B cell (primary cell): ENCODE measurements around the gene YARS1. TPM values are rescaled to one million over a fixed set of nuclear protein-coding genes. Genes with fewer than 3 reads are reported as not detected.

Experiments used
- ATAC-seq: fragments of 200-7000 bp; cut with Tn5 transposase; one replicate; pipeline ENCODE4 v1.10.0; 2021; ENCODE audit warnings: low read depth, mild to moderate bottlenecking, moderate number of reproducible peaks, moderate library complexity
- CTCF ChIA-PET: fragments of 350-600 bp; sonication (Branson Sonifier 250); formaldehyde crosslinking; loops from one replicate; lab custom pipeline; 2021; ENCODE audit warnings: antibody characterized with exemption, inconsistent platforms; lab: Charles Lee
- POLR2A ChIA-PET: fragments of 350-600 bp; sonication (Branson Sonifier 250); formaldehyde crosslinking; loops from one replicate; lab custom pipeline; 2021; ENCODE audit warnings: antibody characterized with exemption; lab: Charles Lee
- DNase-seq: peaks from one replicate; pipeline ENCODE4 v3.0.0; 2013
- H2AFZ ChIP-seq: 2 replicates; pipeline ENCODE4 v1.6.1; 2012; ENCODE audit warnings: mild to moderate bottlenecking, low read depth, low read length; ENCODE audit not compliant: insufficient read depth, poor library complexity, severe bottlenecking
- H3K27ac ChIP-seq, 2 donors: 1 replicate in 1 of 2; 2 replicates in 1 of 2; pipeline ENCODE4 v1.5.1; 2012 to 2013; ENCODE audit warnings: low read length in 2 of 2, mild to moderate bottlenecking in 2 of 2, moderate library complexity in 1 of 2
- H3K27me3 ChIP-seq, 4 experiments: fragments of 200-600 bp in 1 of 4; sonication (generic) in 1 of 4; replicated peaks in 1 of 4; 1 replicate in 2 of 4; 2 replicates in 2 of 4; pipeline versions ENCODE4 v1.6.1 to v1.7.0; 2013 to 2016; ENCODE audit warnings: low read length in 3 of 4, mild to moderate bottlenecking in 2 of 4, mixed read lengths in 1 of 4, moderate library complexity in 1 of 4; ENCODE audit not compliant: insufficient read depth in 4 of 4, control insufficient read depth in 3 of 4; ENCODE audit errors: control extremely low read depth in 1 of 4
- H3K36me3 ChIP-seq, 2 experiments: replicated peaks in 1 of 2; 1 replicate in 1 of 2; 2 replicates in 1 of 2; pipeline versions ENCODE4 v1.6.1 to v1.7.1; 2013; ENCODE audit warnings: low read length in 1 of 2; ENCODE audit not compliant: insufficient read depth in 2 of 2, control insufficient read depth in 1 of 2; ENCODE audit errors: control extremely low read depth in 1 of 2, extremely low read depth in 1 of 2
- H3K4me1 ChIP-seq, 2 donors: fragments of 200-600 bp in 1 of 2; sonication (generic) in 1 of 2; 1 replicate in 1 of 2; 2 replicates in 1 of 2; pipeline versions ENCODE4 v1.5.1 to v1.6.1; 2013 to 2017; ENCODE audit warnings: low read length in 2 of 2; ENCODE audit not compliant: control insufficient read depth in 2 of 2, insufficient read depth in 2 of 2
- H3K4me2 ChIP-seq: replicated peaks from 2 replicates; pipeline ENCODE3; 2012; ENCODE audit warnings: mild to moderate bottlenecking, low read depth, low read length; ENCODE audit not compliant: poor library complexity, severe bottlenecking
- H3K4me3 ChIP-seq, 5 experiments: fragments of 200-600 bp in 1 of 5; sonication (generic) in 1 of 5; 1 replicate in 3 of 5; 2 replicates in 2 of 5; pipeline versions ENCODE4 v1.5.1 to v1.7.0; 2011 to 2016; ENCODE audit warnings: low read length in 4 of 5, mild to moderate bottlenecking in 4 of 5, low read depth in 2 of 5, control low read depth in 1 of 5, moderate library complexity in 1 of 5; ENCODE audit not compliant: insufficient read depth in 1 of 5; ENCODE audit errors: control extremely low read depth in 1 of 5, extremely low read depth in 1 of 5
- H3K79me2 ChIP-seq: fragments of 200-600 bp; sonication (generic); one replicate; pipeline ENCODE4 v1.6.0; 2016; ENCODE audit warnings: low read length; ENCODE audit not compliant: control insufficient read depth, insufficient read depth
- H3K9ac ChIP-seq: fragments of 200-600 bp; sonication (generic); 2 replicates; pipeline ENCODE4 v1.6.1; 2017; ENCODE audit warnings: mild to moderate bottlenecking, low read length, moderate library complexity
- H3K9me3 ChIP-seq, 3 donors: one replicate each; pipeline versions ENCODE4 v1.6.1 to v1.7.1; 2013; ENCODE audit warnings: low read length in 2 of 3; ENCODE audit not compliant: control insufficient read depth in 2 of 3, insufficient read depth in 1 of 3; ENCODE audit errors: control extremely low read depth in 1 of 3
- H4K20me1 ChIP-seq: 2 replicates; pipeline ENCODE4 v1.6.0; 2012; ENCODE audit warnings: mild to moderate bottlenecking, low read length; ENCODE audit not compliant: insufficient read depth, control insufficient read depth, poor library complexity, severe bottlenecking
- H3K27ac Mint-ChIP-seq: one replicate; pipeline ENCODE4 v1.8.0; 2021; ENCODE audit warnings: mixed read lengths
- H3K27me3 Mint-ChIP-seq: one replicate; pipeline ENCODE4 v1.8.0; 2021; ENCODE audit warnings: mixed read lengths
- H3K4me1 Mint-ChIP-seq: one replicate; pipeline ENCODE4 v1.8.0; 2021; ENCODE audit warnings: mixed read lengths
- H3K4me3 Mint-ChIP-seq: one replicate; pipeline ENCODE4 v1.8.0; 2021; ENCODE audit warnings: mixed read lengths
- H3K9me3 Mint-ChIP-seq: one replicate; pipeline ENCODE4 v1.8.0; 2022; ENCODE audit warnings: mixed read lengths; ENCODE audit not compliant: insufficient read depth
- EZH2 ChIP-seq: IDR thresholded peaks from 2 replicates; pipeline ENCODE4 v1.6.1; 2012; ENCODE audit warnings: borderline replicate concordance, low read depth, mild to moderate bottlenecking, moderate library complexity, low read length; ENCODE audit not compliant: insufficient read depth, poor library complexity, severe bottlenecking
- WGBS: methylation state at CpG from one replicate; pipeline ENCODE4 v1.1.5; 2013; ENCODE audit warnings: missing lambda C conversion rate; ENCODE audit not compliant: insufficient coverage; 5-methylcytosine and 5-hydroxymethylcytosine counted together
- intact Hi-C: fragments of 100-400 bp; cut with micrococcal nuclease; formaldehyde crosslinking; loops from one replicate; pipeline ENCODE4 v1.10.0; 2022
- polyA plus RNA-seq: library from polyadenylated mRNA; depleted of rRNA; stranded (reverse); fragments of >200 nt; gene quantifications from 2 replicates; pipeline ENCODE4 v1.2.3, GENCODE V29; 2012
- total RNA-seq, 2 donors: library from RNA; stranded (reverse); fragments of 120-200 nt in 1 of 2; gene quantifications; 1 replicate in 1 of 2; 2 replicates in 1 of 2; pipeline versions ENCODE4 v1.2.3 to v1.2.4, GENCODE V29; 2013 to 2022
- TF ChIP-seq, protein P1 (sequence below): fragments of 200-600 bp; IDR thresholded peaks from one replicate; pipeline ENCODE4 v1.8.0; 2022; ENCODE audit warnings: antibody characterized with exemption, mild to moderate bottlenecking

Gene YARS1
- total and polyA plus RNA-seq, 2 donors (not counting 1 experiment from before 2014, with no cell fraction given) = 33.0 to 73.2 TPM

DNA sequence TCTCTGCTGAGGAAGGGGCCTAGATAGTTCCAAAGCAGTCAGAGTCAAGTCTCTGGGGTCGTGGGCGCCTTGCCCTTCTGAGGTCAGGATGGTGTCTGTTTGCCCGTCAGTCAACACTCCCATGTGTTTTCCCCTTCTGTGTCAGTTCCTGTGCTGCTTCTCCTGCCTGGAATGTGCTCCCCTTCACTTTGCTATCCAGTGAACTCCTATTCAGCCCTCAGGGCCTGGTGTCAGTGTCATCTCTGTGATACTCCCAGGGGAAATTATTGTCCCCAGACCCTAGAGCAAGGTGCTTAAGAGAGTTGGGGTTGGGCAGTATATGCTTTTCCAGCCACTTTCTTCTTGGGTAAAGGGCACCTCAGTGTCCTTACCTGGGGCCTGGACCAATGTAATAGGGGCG is 68.8 kb downstream of the YARS1 start:
- peaks cover 2 to 5% of the 10 kb centered on the region in 2 donors for H3K4me1 ChIP-seq
- ChIA-PET POLR2A (interaction anchor here (0.6 kb wide), 1 partner anchor 212 kb away, joined by 3 read pairs; no protein-coding TSS in a partner anchor), CTCF (no interaction called here)
- Mint-ChIP-seq H3K4me3 (no peak overlapping the region), H3K27me3 (peaks cover 29% of the 10 kb centered on the region), H3K9me3 (no peaks in the 10 kb centered on the region), H3K27ac (no peak overlapping the region), H3K4me1 (peaks cover 4% of the 10 kb centered on the region)
- H3K4me2 ChIP-seq = no peak overlapping the region
- no peak overlapping the region for H3K4me3 ChIP-seq
- WGBS = 94% methylated on average over 4 of the region's 4 CpGs
- H3K9me3 ChIP-seq = no peaks in the 10 kb centered on the region
- intact Hi-C loops = no loop called here
- H3K36me3 ChIP-seq = no peaks in the 10 kb centered on the region
- no peak for DNase-seq
- TF ChIP-seq, protein P1, sequence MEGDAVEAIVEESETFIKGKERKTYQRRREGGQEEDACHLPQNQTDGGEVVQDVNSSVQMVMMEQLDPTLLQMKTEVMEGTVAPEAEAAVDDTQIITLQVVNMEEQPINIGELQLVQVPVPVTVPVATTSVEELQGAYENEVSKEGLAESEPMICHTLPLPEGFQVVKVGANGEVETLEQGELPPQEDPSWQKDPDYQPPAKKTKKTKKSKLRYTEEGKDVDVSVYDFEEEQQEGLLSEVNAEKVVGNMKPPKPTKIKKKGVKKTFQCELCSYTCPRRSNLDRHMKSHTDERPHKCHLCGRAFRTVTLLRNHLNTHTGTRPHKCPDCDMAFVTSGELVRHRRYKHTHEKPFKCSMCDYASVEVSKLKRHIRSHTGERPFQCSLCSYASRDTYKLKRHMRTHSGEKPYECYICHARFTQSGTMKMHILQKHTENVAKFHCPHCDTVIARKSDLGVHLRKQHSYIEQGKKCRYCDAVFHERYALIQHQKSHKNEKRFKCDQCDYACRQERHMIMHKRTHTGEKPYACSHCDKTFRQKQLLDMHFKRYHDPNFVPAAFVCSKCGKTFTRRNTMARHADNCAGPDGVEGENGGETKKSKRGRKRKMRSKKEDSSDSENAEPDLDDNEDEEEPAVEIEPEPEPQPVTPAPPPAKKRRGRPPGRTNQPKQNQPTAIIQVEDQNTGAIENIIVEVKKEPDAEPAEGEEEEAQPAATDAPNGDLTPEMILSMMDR = no peak
- no peak for TF ChIP-seq EZH2
- no peak for ATAC-seq
- no peak overlapping the region for H2AFZ ChIP-seq
- H3K79me2 ChIP-seq = no peaks in the 10 kb centered on the region
- no peaks in the 10 kb centered on the region for H4K20me1 ChIP-seq
- no peak overlapping the region for H3K27ac ChIP-seq
- no peak overlapping the region for H3K9ac ChIP-seq
- H3K27me3 ChIP-seq = peaks cover 0 to 26% (median 4%) of the 10 kb centered on the region in 4 experiments

DNA sequence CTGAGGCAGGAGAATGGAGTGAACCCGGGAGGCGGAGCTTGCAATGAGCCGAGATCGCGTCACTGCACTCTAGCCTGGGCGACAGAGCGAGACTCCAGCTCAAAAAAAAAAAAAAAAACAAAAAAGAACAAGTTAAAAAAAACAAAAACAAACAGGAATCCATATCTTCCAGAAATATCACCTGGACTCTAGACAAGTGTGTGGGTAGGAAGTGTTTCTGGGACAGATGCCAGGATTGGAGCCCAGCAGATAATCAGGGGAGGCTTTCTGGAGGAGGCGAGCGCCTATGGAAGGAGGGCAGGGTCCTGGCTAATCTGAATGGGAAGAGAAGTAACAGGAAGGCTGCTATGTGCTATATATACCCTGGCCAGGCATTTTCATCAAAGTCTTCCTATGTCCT is 71.0 kb downstream of the YARS1 start:
- peaks cover 6 to 11% of the 10 kb centered on the region in 2 donors for H3K4me1 ChIP-seq
- Mint-ChIP-seq H3K4me1 (peaks cover 2% of the 10 kb centered on the region), H3K4me3 (no peak overlapping the region), H3K27me3 (peaks cover 24% of the 10 kb centered on the region), H3K9me3 (no peaks in the 10 kb centered on the region), H3K27ac (no peak overlapping the region)
- no peak overlapping the region for H3K4me2 ChIP-seq
- ChIA-PET POLR2A (no interaction called here), CTCF (interaction anchor here (0.9 kb wide), 1 partner anchor 263 kb away, joined by 3 read pairs; no protein-coding TSS in a partner anchor)
- no peaks in the 10 kb centered on the region for H3K36me3 ChIP-seq
- H3K4me3 ChIP-seq = no peak overlapping the region
- no peak overlapping the region for H3K27ac ChIP-seq
- no peak overlapping the region for H2AFZ ChIP-seq
- no peak for DNase-seq
- H3K9me3 ChIP-seq = peaks cover 0 to 9% (median 0%) of the 10 kb centered on the region in 3 donors
- no peak for ATAC-seq
- TF ChIP-seq, protein P1 = no peak
- no peak for TF ChIP-seq EZH2
- intact Hi-C loops = no loop called here
- no peaks in the 10 kb centered on the region for H3K79me2 ChIP-seq
- peaks cover 0 to 32% (median 12%) of the 10 kb centered on the region in 4 experiments for H3K27me3 ChIP-seq
- no peaks in the 10 kb centered on the region for H4K20me1 ChIP-seq
- no peak overlapping the region for H3K9ac ChIP-seq
- 50% methylated on average over 2 of the region's 9 CpGs for WGBS
